Ovary (tissue), 3 donors: ENCODE measurements around the gene RAC2.

Experiments
- EP300 ChIP-seq: sonication (generic); formaldehyde crosslinking; IDR thresholded peaks from one replicate; pipeline ENCODE4 v1.6.1; 2017; ENCODE audit warnings: antibody characterized with exemption
- POLR2A ChIP-seq: fragments of 450-650 bp; IDR thresholded peaks from one replicate; pipeline ENCODE4 v1.6.1; 2017; ENCODE audit warnings: antibody characterized with exemption, mild to moderate bottlenecking, moderate library complexity
- TF ChIP-seq, protein P1 (sequence below), 3 donors: fragments of 450-650 bp in 2 of 3; fragments of 200-600 bp in 1 of 3; IDR thresholded peaks; one replicate each; pipeline versions ENCODE4 v1.5.1 to v1.8.0; 2016 to 2022; ENCODE audit warnings: antibody characterized with exemption in 3 of 3, mild to moderate bottlenecking in 1 of 3
- donor health status: DM: no; HTN: no; CAD: no.

DNA sequence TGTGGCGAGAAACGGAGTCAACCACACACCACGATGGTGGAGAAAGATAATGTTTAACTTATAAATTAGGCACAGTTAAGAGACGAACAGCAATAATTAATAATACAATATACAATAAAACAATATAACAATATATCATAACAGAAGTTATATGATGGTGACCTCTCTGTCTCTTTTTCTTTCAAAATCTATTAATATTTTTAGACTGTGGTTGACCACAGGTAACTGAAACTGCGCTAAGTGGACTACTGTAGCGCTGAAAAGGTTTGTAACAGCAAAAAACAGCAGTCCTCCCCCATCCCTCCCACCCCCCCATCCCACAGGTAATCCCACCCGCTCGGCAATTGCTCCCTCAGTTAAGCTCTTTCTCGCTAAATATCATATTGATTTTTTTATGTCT, 28.2 kb downstream of the RAC2 start:
- TF ChIP-seq, protein P1, sequence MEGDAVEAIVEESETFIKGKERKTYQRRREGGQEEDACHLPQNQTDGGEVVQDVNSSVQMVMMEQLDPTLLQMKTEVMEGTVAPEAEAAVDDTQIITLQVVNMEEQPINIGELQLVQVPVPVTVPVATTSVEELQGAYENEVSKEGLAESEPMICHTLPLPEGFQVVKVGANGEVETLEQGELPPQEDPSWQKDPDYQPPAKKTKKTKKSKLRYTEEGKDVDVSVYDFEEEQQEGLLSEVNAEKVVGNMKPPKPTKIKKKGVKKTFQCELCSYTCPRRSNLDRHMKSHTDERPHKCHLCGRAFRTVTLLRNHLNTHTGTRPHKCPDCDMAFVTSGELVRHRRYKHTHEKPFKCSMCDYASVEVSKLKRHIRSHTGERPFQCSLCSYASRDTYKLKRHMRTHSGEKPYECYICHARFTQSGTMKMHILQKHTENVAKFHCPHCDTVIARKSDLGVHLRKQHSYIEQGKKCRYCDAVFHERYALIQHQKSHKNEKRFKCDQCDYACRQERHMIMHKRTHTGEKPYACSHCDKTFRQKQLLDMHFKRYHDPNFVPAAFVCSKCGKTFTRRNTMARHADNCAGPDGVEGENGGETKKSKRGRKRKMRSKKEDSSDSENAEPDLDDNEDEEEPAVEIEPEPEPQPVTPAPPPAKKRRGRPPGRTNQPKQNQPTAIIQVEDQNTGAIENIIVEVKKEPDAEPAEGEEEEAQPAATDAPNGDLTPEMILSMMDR (IDR thresholded peaks at IDR 0.05) = no peak
- TF ChIP-seq POLR2A (no peak), EP300 (no peak)
